ENCODE data around the gene ENKD1.

The ENKD1 gene

DNA sequence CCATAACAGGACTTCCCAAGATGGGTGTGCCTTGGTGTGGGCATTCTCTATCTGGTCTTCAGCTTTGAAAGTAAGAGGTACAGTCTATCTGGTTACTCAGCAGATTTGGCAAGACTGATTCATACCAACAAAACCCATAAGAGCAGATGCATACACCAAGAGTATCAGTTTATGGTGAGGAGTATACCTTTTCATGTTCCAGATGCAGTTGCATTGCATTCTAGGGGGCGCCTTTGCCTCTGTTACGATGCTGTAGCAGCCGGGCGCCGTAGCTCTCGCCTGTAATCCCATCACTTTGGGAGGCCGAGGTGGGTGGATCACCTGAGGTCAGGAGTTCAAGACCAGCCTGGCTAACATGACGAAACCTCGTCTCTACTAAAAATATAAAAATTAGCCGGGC, 52.7 kb downstream of the ENKD1 start:
- TF ChIP-seq, protein P1, sequence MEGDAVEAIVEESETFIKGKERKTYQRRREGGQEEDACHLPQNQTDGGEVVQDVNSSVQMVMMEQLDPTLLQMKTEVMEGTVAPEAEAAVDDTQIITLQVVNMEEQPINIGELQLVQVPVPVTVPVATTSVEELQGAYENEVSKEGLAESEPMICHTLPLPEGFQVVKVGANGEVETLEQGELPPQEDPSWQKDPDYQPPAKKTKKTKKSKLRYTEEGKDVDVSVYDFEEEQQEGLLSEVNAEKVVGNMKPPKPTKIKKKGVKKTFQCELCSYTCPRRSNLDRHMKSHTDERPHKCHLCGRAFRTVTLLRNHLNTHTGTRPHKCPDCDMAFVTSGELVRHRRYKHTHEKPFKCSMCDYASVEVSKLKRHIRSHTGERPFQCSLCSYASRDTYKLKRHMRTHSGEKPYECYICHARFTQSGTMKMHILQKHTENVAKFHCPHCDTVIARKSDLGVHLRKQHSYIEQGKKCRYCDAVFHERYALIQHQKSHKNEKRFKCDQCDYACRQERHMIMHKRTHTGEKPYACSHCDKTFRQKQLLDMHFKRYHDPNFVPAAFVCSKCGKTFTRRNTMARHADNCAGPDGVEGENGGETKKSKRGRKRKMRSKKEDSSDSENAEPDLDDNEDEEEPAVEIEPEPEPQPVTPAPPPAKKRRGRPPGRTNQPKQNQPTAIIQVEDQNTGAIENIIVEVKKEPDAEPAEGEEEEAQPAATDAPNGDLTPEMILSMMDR (IDR thresholded peaks at IDR 0.05), result no peak
- DNase-seq (ENCODE audit: low spot score), result no peak
- Histone ChIP-seq H3K27ac (no peak overlapping the region), H3K4me3 (no peak overlapping the region)

Data from coronary artery (tissue), 2 donors.